T-helper 17 cell (primary cell): ENCODE results near the gene PSMC4. TPM values are rescaled to one million over a fixed set of nuclear protein-coding genes. Genes with fewer than 3 reads are reported as not detected.

ENCODE experiments used
- ATAC-seq: fragments of 150-1000 bp; cut with Tn5 transposase; 2 replicates; pipeline ENCODE4 v1.10.0; 2021; ENCODE audit warnings: mild to moderate bottlenecking, moderate library complexity
- DNase-seq, 3 donors: peaks; one replicate each; pipeline versions ENCODE4 v3.0.0 to v3.0.0-alpha.2; 2020 to 2021
- H3K9me3 ChIP-seq: one replicate; pipeline ENCODE4 v1.7.0; 2013; ENCODE audit warnings: low read length, mild to moderate bottlenecking; ENCODE audit not compliant: control insufficient read depth, poor library complexity, severe bottlenecking
- H3K27ac Mint-ChIP-seq: one replicate; pipeline ENCODE4 v1.8.0; 2022; ENCODE audit warnings: mild to moderate bottlenecking, moderate library complexity, mixed read lengths
- H3K27me3 Mint-ChIP-seq: one replicate; pipeline ENCODE4 v1.8.0; 2022; ENCODE audit warnings: mixed read lengths
- H3K36me3 Mint-ChIP-seq: one replicate; pipeline ENCODE4 v1.8.0; 2022; ENCODE audit warnings: low read depth, mixed read lengths
- H3K4me1 Mint-ChIP-seq: one replicate; pipeline ENCODE4 v1.8.0; 2022; ENCODE audit warnings: mild to moderate bottlenecking, mixed read lengths
- H3K4me3 Mint-ChIP-seq: one replicate; pipeline ENCODE4 v1.8.0; 2022; ENCODE audit warnings: mild to moderate bottlenecking, moderate library complexity, mixed read lengths
- total RNA-seq, 4 donors: library from RNA in 2 of 4; stranded (reverse) in 2 of 4; gene quantifications; one replicate each; pipeline ENCODE4 v1.2.3 and lab custom pipeline; 2022 to 2026

PSMC4 gene
- total RNA-seq, result 10 to 100 TPM; 82.2 to 87.5 TPM
- 81.3 to 96.4 reads per million in 2 donors for total RNA-seq (lab: John Stamatoyannopoulos, UW)

DNA sequence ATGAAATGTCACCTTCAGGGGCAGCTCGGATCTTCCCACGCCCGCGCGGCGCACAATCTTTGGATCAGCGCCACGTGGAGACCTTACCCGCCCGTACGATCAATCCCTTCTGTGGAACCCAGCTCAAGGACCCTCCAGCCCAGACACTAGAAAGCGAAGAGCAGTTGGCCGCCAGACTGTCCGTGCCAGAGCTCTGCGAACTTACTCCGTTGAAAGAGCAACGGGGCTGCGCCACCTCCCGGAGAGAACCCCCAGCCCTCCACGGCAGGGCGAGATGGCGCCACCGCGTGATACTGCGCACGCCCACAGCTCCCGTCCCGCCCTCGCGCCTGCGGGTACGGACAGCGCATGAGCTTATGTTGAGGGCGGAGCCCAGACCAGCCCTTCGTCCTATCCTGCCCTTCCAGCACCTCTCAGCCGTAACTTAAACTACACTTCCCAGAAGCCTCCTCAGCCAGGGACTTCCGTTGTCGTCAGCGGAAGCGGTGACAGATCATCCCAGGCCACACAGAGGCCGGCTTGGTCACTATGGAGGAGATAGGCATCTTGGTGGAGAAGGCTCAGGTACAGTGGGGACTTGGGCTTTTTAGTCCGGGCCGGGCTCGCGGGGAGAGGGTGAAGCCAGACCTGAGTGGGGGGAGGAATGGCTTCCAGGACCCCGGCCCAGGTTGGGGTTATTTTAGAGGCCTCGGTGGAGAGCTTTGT, at the start of gene PSMC4:
Gene PSMC4 (plus strand): TSS at position 491 of the 705 bp plus-strand sequence. CDS start 38 bp downstream, at position 529.
- Mint-ChIP-seq H3K27ac (peak within 1 kb of the TSS; percentile 100), H3K4me1 (peaks cover 49% of the 10 kb centered on the region), H3K27me3 (no peaks in the 10 kb centered on the region), H3K36me3 (peaks cover 18% of the 10 kb centered on the region), H3K4me3 (peak within 1 kb of the TSS; percentile 99)
- DNase-seq (peak; percentile 96 to 98 (median 97)), ATAC-seq (peak; percentile 96)
- H3K9me3 ChIP-seq, result no peaks in the 10 kb centered on the region

DNA sequence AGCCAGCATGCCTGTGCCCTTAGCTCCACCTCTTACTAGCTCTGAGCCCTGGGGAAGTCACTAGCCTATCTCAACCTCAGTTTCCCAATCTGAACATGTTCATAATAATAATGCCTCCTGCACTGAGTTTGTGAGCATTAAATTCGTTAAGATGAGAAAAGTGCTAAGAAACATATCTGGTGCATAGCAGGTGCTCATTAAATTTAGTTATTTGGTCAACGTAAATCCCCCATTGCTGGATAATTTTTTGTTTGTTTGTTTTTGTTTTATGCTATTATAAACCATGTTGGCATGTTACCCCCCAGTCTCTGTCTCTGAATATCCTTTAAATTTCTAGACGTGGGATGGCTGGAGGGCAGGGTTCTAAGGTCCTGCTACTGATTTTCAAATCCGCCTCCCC, 47.1 kb upstream of the PSMC4 start:
- ATAC-seq, result no peak
- H3K9me3 ChIP-seq, result no peaks in the 10 kb centered on the region
- no peak overlapping the region for H3K4me3 Mint-ChIP-seq
- H3K4me1 Mint-ChIP-seq, result peaks cover 7% of the 10 kb centered on the region
- no peaks in the 10 kb centered on the region for H3K27me3 Mint-ChIP-seq
- no peaks in the 10 kb centered on the region for H3K36me3 Mint-ChIP-seq
- H3K27ac Mint-ChIP-seq, result no peak overlapping the region
- DNase-seq, result no peak

DNA sequence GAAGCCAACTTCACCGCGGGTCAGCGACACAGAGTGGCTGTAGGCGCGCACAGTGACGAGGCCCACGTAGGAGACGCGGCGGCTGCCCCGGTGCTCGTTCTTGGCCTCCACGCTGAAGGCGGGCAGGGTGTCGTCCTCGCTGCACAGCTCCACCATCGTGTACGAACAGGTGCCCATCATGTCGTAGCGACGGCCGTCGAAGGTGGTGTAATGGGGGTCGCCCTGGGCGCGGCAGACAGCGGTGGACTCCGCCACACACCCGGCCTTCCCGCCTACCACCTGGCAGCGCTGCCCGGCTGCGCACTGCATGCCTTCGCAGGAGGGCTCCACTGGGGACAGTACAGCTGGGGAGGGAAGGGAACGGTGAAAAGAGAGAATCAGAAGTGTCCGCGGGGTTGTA, 46.6 kb upstream of the PSMC4 start:
- H3K4me1 Mint-ChIP-seq, result peaks cover 7% of the 10 kb centered on the region
- no peaks in the 10 kb centered on the region for H3K36me3 Mint-ChIP-seq
- H3K27ac Mint-ChIP-seq, result no peak overlapping the region
- H3K4me3 Mint-ChIP-seq, result no peak overlapping the region
- no peak for DNase-seq
- no peak for ATAC-seq
- H3K9me3 ChIP-seq, result no peaks in the 10 kb centered on the region
- no peaks in the 10 kb centered on the region for H3K27me3 Mint-ChIP-seq

DNA sequence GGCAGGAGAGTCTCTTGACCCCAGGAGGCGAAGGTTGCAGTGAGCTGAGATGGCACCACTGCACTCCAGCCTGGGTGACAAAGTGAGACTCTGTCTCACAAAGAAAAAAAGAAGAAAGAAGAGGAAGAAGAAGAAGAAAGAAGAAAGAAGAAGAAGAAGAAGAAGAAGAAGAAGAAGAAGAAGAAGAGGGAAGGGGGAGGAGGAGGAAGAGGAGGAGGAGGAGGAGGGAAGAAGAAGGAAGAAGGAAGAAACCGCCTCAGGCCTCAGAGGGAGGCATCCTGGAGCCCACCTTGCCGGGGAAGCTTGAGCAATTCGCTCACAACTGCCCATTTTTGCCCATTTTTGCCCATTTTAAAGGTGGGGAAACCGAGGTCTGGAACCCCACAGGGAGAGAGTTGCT, 46.0 kb upstream of the PSMC4 start:
- DNase-seq (no peak), ATAC-seq (no peak)
- H3K36me3 Mint-ChIP-seq, result no peaks in the 10 kb centered on the region
- no peaks in the 10 kb centered on the region for H3K27me3 Mint-ChIP-seq
- H3K27ac Mint-ChIP-seq, result no peak overlapping the region
- H3K9me3 ChIP-seq, result no peaks in the 10 kb centered on the region
- no peak overlapping the region for H3K4me3 Mint-ChIP-seq
- H3K4me1 Mint-ChIP-seq, result peaks cover 7% of the 10 kb centered on the region

DNA sequence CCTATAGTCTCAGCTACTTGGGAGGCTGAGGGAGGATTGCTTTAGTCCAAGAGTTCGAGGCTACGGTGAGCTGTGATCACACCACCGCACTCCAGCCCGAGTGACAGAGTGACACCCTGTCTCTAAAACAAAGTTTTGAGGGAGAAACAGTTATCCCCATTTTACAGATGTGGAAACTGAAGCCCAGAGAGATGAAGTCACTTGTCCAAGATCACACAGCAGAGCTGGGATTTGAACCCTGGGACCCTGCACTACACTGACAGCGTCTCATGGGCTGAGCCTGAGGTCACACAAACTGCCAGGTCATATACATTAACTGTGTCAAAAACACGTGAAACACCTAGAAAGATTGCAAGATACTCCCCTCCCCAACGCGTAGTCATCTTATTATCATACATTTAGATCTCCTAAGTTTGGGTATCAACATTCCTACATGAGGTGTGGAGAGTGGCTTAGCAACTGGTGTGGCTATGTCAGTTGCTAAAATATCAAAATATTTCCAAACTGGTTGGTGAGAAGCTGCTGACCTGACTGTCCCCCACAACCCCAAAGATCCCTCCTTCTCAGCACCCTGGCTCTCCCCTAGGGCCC, 44.7 kb upstream of the PSMC4 start:
- no peak for ATAC-seq
- H3K4me1 Mint-ChIP-seq, result peaks cover 10% of the 10 kb centered on the region
- H3K4me3 Mint-ChIP-seq, result no peak overlapping the region
- no peak for DNase-seq
- no peaks in the 10 kb centered on the region for H3K36me3 Mint-ChIP-seq
- H3K27me3 Mint-ChIP-seq, result no peaks in the 10 kb centered on the region
- no peak overlapping the region for H3K27ac Mint-ChIP-seq
- H3K9me3 ChIP-seq, result no peaks in the 10 kb centered on the region

DNA sequence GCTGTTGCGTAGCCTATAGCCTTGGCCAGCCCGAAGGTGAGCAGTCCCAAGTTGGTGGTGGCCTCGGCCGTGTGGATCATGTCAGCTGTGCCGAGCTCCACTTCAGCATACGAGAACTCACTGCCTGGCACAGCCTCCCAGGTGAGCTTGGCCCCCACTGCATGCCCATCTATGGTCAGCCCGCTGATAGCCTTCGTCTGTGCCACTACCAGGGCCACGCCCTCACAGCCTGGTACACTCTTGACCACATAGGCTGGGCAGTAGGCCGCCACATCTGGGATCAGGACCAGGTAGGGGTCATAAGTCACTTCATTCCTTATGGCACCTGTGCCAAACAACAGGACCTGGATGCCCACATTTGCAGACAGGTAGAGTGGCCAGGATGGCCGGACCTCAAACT, 43.9 kb upstream of the PSMC4 start:
- no peak overlapping the region for H3K4me3 Mint-ChIP-seq
- H3K27me3 Mint-ChIP-seq, result no peaks in the 10 kb centered on the region
- no peak for DNase-seq
- H3K27ac Mint-ChIP-seq, result no peak overlapping the region
- H3K9me3 ChIP-seq, result no peaks in the 10 kb centered on the region
- no peak for ATAC-seq
- peaks cover 11% of the 10 kb centered on the region for H3K4me1 Mint-ChIP-seq
- H3K36me3 Mint-ChIP-seq, result no peaks in the 10 kb centered on the region

DNA sequence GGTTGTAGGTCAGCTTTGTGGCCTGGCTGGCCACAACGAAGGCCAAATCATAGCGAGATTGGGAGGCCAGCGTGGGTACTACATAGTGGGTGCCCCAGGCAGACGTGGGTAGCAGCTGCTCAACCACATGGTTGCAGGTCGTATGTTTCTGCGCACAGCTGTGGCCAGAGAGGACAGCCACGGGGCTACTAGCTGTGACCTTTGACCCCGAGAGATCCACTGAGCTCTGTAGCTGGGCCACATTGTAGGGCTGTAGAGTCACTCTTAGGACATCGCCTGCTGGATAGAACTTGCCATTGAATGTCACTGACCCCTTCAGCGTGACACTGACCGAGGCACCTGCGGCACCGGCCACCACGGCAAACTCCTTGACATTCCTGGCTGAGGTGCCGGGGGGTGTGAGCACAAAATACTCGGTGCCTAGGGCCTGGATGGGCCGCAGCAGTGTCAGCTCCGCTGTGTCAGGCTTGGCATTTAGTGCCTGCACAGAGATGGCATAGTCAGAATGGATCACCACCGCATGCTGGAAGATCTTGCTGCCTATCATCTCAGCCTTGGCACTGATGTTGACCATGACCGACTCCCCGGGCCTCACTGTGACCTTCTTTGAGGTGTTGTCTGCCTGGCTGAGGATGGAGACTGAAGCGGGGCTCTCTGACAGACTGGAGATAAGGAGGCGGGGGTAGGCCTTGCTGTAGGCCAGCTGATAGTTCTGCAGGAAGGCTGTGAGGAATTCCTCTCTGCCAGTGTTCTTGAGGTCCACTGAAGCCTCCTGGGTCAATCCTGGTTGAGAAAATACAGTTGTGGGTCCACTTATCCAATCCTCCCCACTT, 43.2 kb upstream of the PSMC4 start:
- Mint-ChIP-seq H3K4me1 (peaks cover 12% of the 10 kb centered on the region), H3K27me3 (no peaks in the 10 kb centered on the region), H3K4me3 (no peak overlapping the region), H3K27ac (no peak overlapping the region), H3K36me3 (no peaks in the 10 kb centered on the region)
- H3K9me3 ChIP-seq, result no peaks in the 10 kb centered on the region
- DNase-seq (no peak), ATAC-seq (no peak)

DNA sequence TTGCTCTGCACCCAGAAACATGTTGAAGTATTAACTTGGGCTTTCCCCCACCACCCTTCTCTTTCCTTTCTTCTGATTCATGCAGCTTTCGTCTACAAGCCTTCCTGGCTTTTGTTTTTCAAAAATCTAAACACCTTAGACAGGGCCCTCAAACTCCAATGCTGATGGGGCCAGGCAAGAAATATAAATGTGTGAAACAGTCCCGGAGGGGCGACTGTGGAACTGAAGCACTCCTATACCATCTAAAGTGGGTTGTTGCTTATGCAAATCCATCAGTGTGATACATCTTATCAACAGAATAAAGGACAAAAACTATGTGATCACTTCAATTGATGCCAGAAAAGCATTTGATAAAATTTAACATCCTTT, 42.6 kb upstream of the PSMC4 start:
- no peaks in the 10 kb centered on the region for H3K9me3 ChIP-seq
- no peak overlapping the region for H3K4me3 Mint-ChIP-seq
- no peak for ATAC-seq
- H3K4me1 Mint-ChIP-seq, result peaks cover 12% of the 10 kb centered on the region
- H3K27me3 Mint-ChIP-seq, result no peaks in the 10 kb centered on the region
- no peak for DNase-seq
- no peak overlapping the region for H3K27ac Mint-ChIP-seq
- H3K36me3 Mint-ChIP-seq, result no peaks in the 10 kb centered on the region

DNA sequence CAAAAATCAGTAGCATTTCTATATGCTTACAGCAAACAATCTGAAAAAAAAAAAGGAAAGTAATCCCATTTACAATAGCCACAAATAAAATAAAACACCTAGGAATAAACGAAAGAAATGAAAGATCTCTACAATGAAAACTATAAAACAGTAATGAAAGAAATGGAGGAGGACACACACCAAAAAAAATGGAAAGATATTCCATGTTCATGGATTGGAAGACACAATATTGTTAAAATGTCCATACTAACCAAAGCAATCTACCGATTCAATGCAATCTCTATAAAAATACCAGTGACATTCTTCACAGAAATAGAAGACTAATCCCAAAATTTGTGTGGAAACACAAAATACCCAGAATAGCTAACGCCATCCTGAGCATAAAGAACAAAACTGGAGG, 41.2 kb upstream of the PSMC4 start:
- H3K9me3 ChIP-seq, result no peaks in the 10 kb centered on the region
- Mint-ChIP-seq H3K4me1 (peaks cover 18% of the 10 kb centered on the region), H3K27ac (no peak overlapping the region), H3K27me3 (no peaks in the 10 kb centered on the region), H3K4me3 (no peak overlapping the region), H3K36me3 (no peaks in the 10 kb centered on the region)
- no peak for DNase-seq
- no peak for ATAC-seq

DNA sequence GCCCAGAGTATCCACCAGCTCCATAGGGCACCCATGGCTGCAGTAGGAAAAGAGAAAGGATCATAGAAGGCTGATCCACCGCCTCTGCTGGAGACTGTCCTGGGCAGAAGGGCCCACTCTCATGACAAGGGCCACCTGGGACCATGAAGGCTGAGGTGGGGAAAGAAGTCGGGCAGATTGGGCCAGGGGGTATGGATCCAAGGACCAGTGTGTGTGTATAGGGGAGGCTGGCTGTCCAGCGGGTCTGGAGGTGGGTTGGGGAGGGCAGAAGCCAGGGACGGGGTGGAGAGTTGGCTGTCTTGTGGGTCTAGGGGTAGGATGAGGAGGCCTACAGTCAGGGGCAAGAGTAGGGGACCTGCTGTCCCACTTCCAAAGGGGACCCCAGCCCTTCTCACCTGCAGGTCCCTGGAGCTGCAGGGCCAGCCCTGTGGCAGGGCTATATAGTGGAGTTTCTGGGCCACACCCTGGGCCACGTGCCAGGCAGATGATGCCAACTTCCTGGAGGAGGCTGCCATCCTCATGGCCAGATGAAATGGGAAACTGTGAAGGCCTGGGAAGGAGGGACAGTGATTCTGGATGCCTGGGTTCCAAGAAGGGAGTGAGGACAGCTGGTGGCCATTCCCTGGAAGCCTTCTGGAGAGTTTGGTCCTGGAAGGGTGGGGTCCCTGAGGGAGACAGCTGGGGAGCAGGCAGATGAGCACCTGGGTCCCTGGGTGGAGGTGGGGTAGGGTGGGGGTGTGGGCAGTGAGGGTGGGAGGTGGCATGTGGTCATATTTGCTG, 36.2 kb upstream of the PSMC4 start, which contains the start of gene FCGBP:
Gene FCGBP (minus strand): TSS at position 51 of the 780 bp plus-strand sequence.
- DNase-seq, result no peak
- H3K9me3 ChIP-seq, result no peaks in the 10 kb centered on the region
- peaks cover 33% of the 10 kb centered on the region for H3K4me1 Mint-ChIP-seq
- H3K27me3 Mint-ChIP-seq, result no peaks in the 10 kb centered on the region
- no peak for ATAC-seq
- peak within 1 kb of the TSS; percentile 78 for H3K27ac Mint-ChIP-seq
- H3K4me3 Mint-ChIP-seq, result peak within 1 kb of the TSS; percentile 59
- H3K36me3 Mint-ChIP-seq, result no peaks in the 10 kb centered on the region

DNA sequence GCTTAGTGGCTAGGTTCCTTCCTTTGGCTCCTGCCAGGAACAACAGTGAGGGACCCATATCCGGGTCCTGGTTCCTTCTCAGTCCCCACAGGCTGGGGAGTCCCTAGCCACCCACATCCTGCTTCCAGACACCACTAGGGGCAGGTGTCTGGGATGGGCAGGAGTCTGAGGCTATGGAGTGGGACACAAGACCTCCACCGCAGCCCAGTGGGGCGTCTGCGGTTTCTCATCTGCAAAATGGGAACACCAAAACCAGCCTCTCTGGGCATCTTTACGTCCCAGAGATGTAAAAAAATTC, 35.7 kb upstream of the PSMC4 start:
- DNase-seq (no peak), ATAC-seq (no peak)
- peaks cover 2% of the 10 kb centered on the region for H3K36me3 Mint-ChIP-seq
- peak overlapping the region; percentile 78 for H3K27ac Mint-ChIP-seq
- H3K4me1 Mint-ChIP-seq, result peaks cover 31% of the 10 kb centered on the region
- H3K4me3 Mint-ChIP-seq, result peak overlapping the region; percentile 59
- no peaks in the 10 kb centered on the region for H3K27me3 Mint-ChIP-seq
- H3K9me3 ChIP-seq, result no peaks in the 10 kb centered on the region

DNA sequence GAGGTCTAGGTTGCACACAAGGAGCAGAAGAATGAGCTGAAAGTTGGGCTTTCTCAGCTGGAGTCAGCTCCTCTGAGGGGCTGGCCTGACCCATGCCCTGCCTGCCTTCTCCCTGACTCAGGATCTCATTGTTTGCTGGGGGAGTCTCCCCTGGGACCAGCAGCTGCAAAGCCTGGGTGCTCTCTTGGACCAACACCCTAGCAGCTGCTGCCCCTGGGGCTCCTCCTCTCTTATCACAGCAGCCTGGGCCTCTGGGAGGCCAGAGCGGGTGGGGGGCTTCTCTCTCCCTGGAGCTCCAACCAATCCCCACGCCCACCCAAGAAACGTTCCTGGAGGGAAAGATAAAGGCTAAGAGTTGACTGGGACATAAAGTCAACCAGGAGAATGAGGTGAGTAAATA, 34.9 kb upstream of the PSMC4 start:
- Mint-ChIP-seq H3K27ac (peak overlapping the region; percentile 78), H3K27me3 (no peaks in the 10 kb centered on the region), H3K36me3 (peaks cover 2% of the 10 kb centered on the region), H3K4me1 (peaks cover 36% of the 10 kb centered on the region), H3K4me3 (peak overlapping the region; percentile 65)
- ATAC-seq (no peak), DNase-seq (no peak)
- no peaks in the 10 kb centered on the region for H3K9me3 ChIP-seq

DNA sequence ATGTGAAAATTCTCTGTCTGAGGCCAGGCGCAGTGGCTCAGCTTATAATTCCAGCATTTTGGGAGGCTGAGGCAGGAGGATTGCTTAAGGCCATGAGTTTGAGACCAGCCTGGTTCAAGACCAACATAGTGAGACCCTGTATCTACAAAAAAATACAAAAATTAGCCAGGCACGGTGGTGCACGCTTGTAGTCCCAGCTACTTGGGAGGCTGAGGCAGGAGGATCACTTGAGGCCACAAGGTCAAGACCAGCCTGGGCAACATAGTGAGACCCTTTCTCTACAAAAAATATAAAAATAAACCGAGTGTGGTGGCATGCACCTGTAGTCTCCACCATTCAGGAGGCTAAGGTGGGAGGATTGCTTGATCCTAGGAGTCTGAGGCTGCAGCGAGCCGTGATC, 34.3 kb upstream of the PSMC4 start:
- Mint-ChIP-seq H3K4me1 (peaks cover 42% of the 10 kb centered on the region), H3K27me3 (no peaks in the 10 kb centered on the region), H3K36me3 (peaks cover 2% of the 10 kb centered on the region), H3K4me3 (peak overlapping the region; percentile 65), H3K27ac (peak overlapping the region; percentile 78)
- DNase-seq (no peak), ATAC-seq (no peak)
- H3K9me3 ChIP-seq, result no peaks in the 10 kb centered on the region
